Stimulated activated naive CD8-positive, alpha-beta T cell treated with anti-CD3 and anti-CD28 coated beads, Interleukin-15, amount 100 ng/mL, for 72 hours (primary cell): ENCODE results near the gene KRABD2.
A peak's percentile ranks its signal among the peaks of the same experiment; 100 is the strongest.
"Not testable (repeated sequence)": the region's sequence is repeated elsewhere in the genome, so short reads cannot be mapped to it uniquely, and the experiment has no call there.

ENCODE experiments used
- ATAC-seq: fragments of 150-1000 bp; cut with Tn5 transposase; 2 replicates; pipeline ENCODE4 v1.10.0; 2021; ENCODE audit warnings: mild to moderate bottlenecking, moderate library complexity
- DNase-seq, 2 donors: peaks; one replicate each; pipeline ENCODE4 v3.0.0; 2021 to 2022
- H3K27ac Mint-ChIP-seq, 2 donors: one replicate each; pipeline ENCODE4 v1.8.0; 2022; ENCODE audit warnings: mild to moderate bottlenecking in 2 of 2, mixed read lengths in 2 of 2, moderate library complexity in 2 of 2
- H3K27me3 Mint-ChIP-seq: one replicate; pipeline ENCODE4 v1.8.0; 2022; ENCODE audit warnings: mixed read lengths
- H3K4me1 Mint-ChIP-seq: one replicate; pipeline ENCODE4 v1.8.0; 2022; ENCODE audit warnings: mild to moderate bottlenecking, mixed read lengths
- H3K4me3 Mint-ChIP-seq, 2 donors: one replicate each; pipeline ENCODE4 v1.8.0; 2022; ENCODE audit warnings: mild to moderate bottlenecking in 2 of 2, mixed read lengths in 2 of 2, moderate library complexity in 1 of 2
- H3K9me3 Mint-ChIP-seq, 2 donors: one replicate each; pipeline ENCODE4 v1.8.0; 2022; ENCODE audit warnings: mixed read lengths in 2 of 2

KRABD2 gene

GRCh38 chr17:8401107-8401506 lies 24.6 kb upstream of the KRABD2 start:
- no peak for DNase-seq
- Mint-ChIP-seq H3K4me3 (no peak overlapping the region), H3K4me1 (no peaks in the 10 kb centered on the region), H3K27ac (no peak overlapping the region), H3K27me3 (peaks cover 23% of the 10 kb centered on the region), H3K9me3 (no peaks in the 10 kb centered on the region)
- no peak for ATAC-seq

GRCh38 chr17:8398980-8399379 lies 22.5 kb upstream of the KRABD2 start:
- peaks cover 2% of the 10 kb centered on the region for H3K4me1 Mint-ChIP-seq
- no peak for ATAC-seq
- no peak overlapping the region for H3K4me3 Mint-ChIP-seq
- no peak for DNase-seq
- peaks cover 0 to 8% of the 10 kb centered on the region in 2 donors for H3K9me3 Mint-ChIP-seq
- H3K27me3 Mint-ChIP-seq: peaks cover 23% of the 10 kb centered on the region
- H3K27ac Mint-ChIP-seq: no peak overlapping the region

- Mint-ChIP-seq H3K4me1 (peaks cover 13% of the 10 kb centered on the region), H3K27me3 (peaks cover 23% of the 10 kb centered on the region), H3K4me3 (no peak within 1 kb of the TSS), H3K9me3 (peaks cover 0 to 8% of the 10 kb centered on the region in 2 donors), H3K27ac (no peak within 1 kb of the TSS)
- no peak for ATAC-seq
- no peak for DNase-seq
Observed at GRCh38 chr17:8397636-8398035, 21.1 kb upstream of the KRABD2 start, which contains the start of gene RNF222. TSS of gene RNF222 (minus strand) at chr17:8397827. CDS start at chr17:8393461, 4,366 bp downstream.

- H3K4me3 Mint-ChIP-seq, ATAC-seq, H3K27ac Mint-ChIP-seq, H3K9me3 Mint-ChIP-seq, DNase-seq: not testable (repeated sequence)
- Mint-ChIP-seq H3K4me1 (peaks cover 13% of the 10 kb centered on the region), H3K27me3 (peaks cover 15% of the 10 kb centered on the region)
Observed at GRCh38 chr17:8394497-8394896, 18.0 kb upstream of the KRABD2 start.

- ATAC-seq: peak; percentile 97
- Mint-ChIP-seq H3K27ac (peak overlapping the region; percentile 94 to 98), H3K4me1 (peaks cover 13% of the 10 kb centered on the region), H3K9me3 (peaks cover 0 to 8% of the 10 kb centered on the region in 2 donors), H3K27me3 (peaks cover 14% of the 10 kb centered on the region), H3K4me3 (peak overlapping the region; percentile 30 to 55)
- DNase-seq: peak in 1 of 2 donors; percentile 43
Observed at GRCh38 chr17:8393470-8394231, 17.1 kb upstream of the KRABD2 start.

- Mint-ChIP-seq H3K9me3 (peaks cover 0 to 8% of the 10 kb centered on the region in 2 donors), H3K4me3 (peak overlapping the region in 1 of 2 donors; percentile 55), H3K27me3 (peaks cover 7% of the 10 kb centered on the region), H3K4me1 (peaks cover 13% of the 10 kb centered on the region), H3K27ac (peak overlapping the region; percentile 94 to 98)
- ATAC-seq (peak; percentile 17), DNase-seq (no peak)
Observed at GRCh38 chr17:8392674-8393469, 16.4 kb upstream of the KRABD2 start.

- Mint-ChIP-seq H3K4me1 (peaks cover 13% of the 10 kb centered on the region), H3K27ac (no peak overlapping the region), H3K27me3 (peaks cover under 1% of the 10 kb centered on the region), H3K9me3 (peaks cover 0 to 8% of the 10 kb centered on the region in 2 donors), H3K4me3 (no peak overlapping the region)
- DNase-seq (no peak), ATAC-seq (no peak)
Observed at GRCh38 chr17:8392274-8392673, 15.8 kb upstream of the KRABD2 start.

GRCh38 chr17:8391711-8392110 lies 15.2 kb upstream of the KRABD2 start:
- Mint-ChIP-seq H3K4me3 (no peak overlapping the region), H3K27ac (no peak overlapping the region), H3K9me3 (peaks cover 0 to 8% of the 10 kb centered on the region in 2 donors), H3K4me1 (peaks cover 15% of the 10 kb centered on the region), H3K27me3 (no peaks in the 10 kb centered on the region)
- DNase-seq (no peak), ATAC-seq (no peak)

- ATAC-seq (no peak), DNase-seq (no peak)
- no peak overlapping the region for H3K27ac Mint-ChIP-seq
- H3K27me3 Mint-ChIP-seq: no peaks in the 10 kb centered on the region
- no peak overlapping the region for H3K4me3 Mint-ChIP-seq
- H3K4me1 Mint-ChIP-seq: peaks cover 28% of the 10 kb centered on the region
- no peaks in the 10 kb centered on the region for H3K9me3 Mint-ChIP-seq
Observed at GRCh38 chr17:8387914-8388651, 11.6 kb upstream of the KRABD2 start.

- Mint-ChIP-seq H3K4me1 (peaks cover 27% of the 10 kb centered on the region), H3K27ac (peak overlapping the region in 1 of 2 donors; percentile 33), H3K9me3 (no peaks in the 10 kb centered on the region), H3K4me3 (no peak overlapping the region), H3K27me3 (no peaks in the 10 kb centered on the region)
- DNase-seq: no peak
- ATAC-seq: no peak
Observed at GRCh38 chr17:8386841-8387240, 10.3 kb upstream of the KRABD2 start.

GRCh38 chr17:8384801-8385378 lies 8.4 kb upstream of the KRABD2 start:
- H3K4me3 Mint-ChIP-seq: peak overlapping the region; percentile 90 to 99
- no peaks in the 10 kb centered on the region for H3K27me3 Mint-ChIP-seq
- DNase-seq (no peak), ATAC-seq (no peak)
- H3K27ac Mint-ChIP-seq: peak overlapping the region in 1 of 2 donors; percentile 54
- no peaks in the 10 kb centered on the region for H3K9me3 Mint-ChIP-seq
- H3K4me1 Mint-ChIP-seq: peaks cover 44% of the 10 kb centered on the region

- Mint-ChIP-seq H3K9me3 (no peaks in the 10 kb centered on the region), H3K27ac (peak within 1 kb of the TSS; percentile 98 to 100), H3K27me3 (no peaks in the 10 kb centered on the region), H3K4me1 (peaks cover 59% of the 10 kb centered on the region), H3K4me3 (peak within 1 kb of the TSS; percentile 90 to 99)
- DNase-seq (peak; percentile 96), ATAC-seq (peak; percentile 96)
Observed at GRCh38 chr17:8383143-8383822, 6.8 kb upstream of the KRABD2 start, which contains the start of gene RPL26. TSS of gene RPL26 (minus strand) at chr17:8383193. CDS start at chr17:8382310, 883 bp downstream.

- no peaks in the 10 kb centered on the region for H3K27me3 Mint-ChIP-seq
- peak overlapping the region; percentile 90 to 99 for H3K4me3 Mint-ChIP-seq
- H3K4me1 Mint-ChIP-seq: peaks cover 64% of the 10 kb centered on the region
- ATAC-seq (no peak), DNase-seq (no peak)
- H3K27ac Mint-ChIP-seq: peak overlapping the region; percentile 98 to 100
- H3K9me3 Mint-ChIP-seq: no peaks in the 10 kb centered on the region
Observed at GRCh38 chr17:8382880-8383142, 6.3 kb upstream of the KRABD2 start.

GRCh38 chr17:8382052-8382879 lies 5.8 kb upstream of the KRABD2 start:
- H3K27ac Mint-ChIP-seq: peak overlapping the region; percentile 98 to 100
- H3K4me1 Mint-ChIP-seq: peaks cover 69% of the 10 kb centered on the region
- no peaks in the 10 kb centered on the region for H3K27me3 Mint-ChIP-seq
- peak in 1 of 2 donors; percentile 11 for DNase-seq
- ATAC-seq: no peak
- no peaks in the 10 kb centered on the region for H3K9me3 Mint-ChIP-seq
- peak overlapping the region; percentile 90 to 99 for H3K4me3 Mint-ChIP-seq
